ENCODE results near the gene NCOA6. TPM values are rescaled to one million over a fixed set of nuclear protein-coding genes. Genes with fewer than 3 reads are reported as not detected.

Gene NCOA6
- total RNA-seq, 1 donor from 2014 or later, result 14.0 TPM

DNA sequence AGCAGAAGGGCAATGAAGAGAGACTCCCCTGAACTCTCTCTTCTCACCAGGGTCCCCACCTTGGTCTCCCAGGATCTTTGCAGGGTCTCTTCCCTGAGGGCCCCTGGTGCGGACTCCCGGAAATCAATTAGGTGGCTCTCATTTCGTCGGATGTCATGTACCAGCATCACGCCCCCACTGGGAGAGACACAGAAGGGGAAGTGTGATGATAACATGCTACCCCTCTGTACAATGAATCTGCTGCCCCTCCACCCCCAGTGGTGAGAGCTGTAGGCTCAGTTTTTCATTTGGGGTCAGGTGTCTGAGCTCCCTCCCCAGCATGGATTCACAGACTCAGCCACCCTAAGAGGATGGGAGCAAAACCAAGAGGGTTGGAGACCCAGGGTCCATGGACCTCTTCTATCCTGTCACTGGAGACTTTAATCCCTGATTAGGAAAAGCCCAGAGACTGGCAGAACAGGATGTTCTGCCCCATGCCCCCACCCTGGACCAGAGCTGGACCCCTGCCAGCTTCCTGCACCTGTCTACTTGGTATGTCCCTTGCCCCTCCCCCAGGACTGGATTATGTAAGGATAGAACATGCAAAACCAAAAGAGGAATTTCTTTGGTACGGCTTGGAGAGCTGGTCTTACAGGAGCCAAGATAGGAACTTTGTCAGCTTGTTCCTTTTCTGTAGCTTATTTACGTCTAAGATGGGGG is 36.1 kb upstream of the NCOA6 start:
- H3K36me3 ChIP-seq, result peaks cover 40% of the 10 kb centered on the region
- intact Hi-C loops (cut with micrococcal nuclease), result no loop called here
- TF ChIP-seq, protein P1, sequence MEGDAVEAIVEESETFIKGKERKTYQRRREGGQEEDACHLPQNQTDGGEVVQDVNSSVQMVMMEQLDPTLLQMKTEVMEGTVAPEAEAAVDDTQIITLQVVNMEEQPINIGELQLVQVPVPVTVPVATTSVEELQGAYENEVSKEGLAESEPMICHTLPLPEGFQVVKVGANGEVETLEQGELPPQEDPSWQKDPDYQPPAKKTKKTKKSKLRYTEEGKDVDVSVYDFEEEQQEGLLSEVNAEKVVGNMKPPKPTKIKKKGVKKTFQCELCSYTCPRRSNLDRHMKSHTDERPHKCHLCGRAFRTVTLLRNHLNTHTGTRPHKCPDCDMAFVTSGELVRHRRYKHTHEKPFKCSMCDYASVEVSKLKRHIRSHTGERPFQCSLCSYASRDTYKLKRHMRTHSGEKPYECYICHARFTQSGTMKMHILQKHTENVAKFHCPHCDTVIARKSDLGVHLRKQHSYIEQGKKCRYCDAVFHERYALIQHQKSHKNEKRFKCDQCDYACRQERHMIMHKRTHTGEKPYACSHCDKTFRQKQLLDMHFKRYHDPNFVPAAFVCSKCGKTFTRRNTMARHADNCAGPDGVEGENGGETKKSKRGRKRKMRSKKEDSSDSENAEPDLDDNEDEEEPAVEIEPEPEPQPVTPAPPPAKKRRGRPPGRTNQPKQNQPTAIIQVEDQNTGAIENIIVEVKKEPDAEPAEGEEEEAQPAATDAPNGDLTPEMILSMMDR (IDR thresholded peaks at IDR 0.05; ENCODE audit: borderline replicate concordance), result no peak
- DNase-seq, result no peak
- H3K27me3 ChIP-seq (ENCODE audit: low read depth), result no peaks in the 10 kb centered on the region
- H3K4me1 ChIP-seq, result peaks cover 18% of the 10 kb centered on the region
- no peak overlapping the region for H3K27ac ChIP-seq (replicated peaks)
- no peak overlapping the region for H3K4me3 ChIP-seq
- no peaks in the 10 kb centered on the region for H3K9me3 ChIP-seq (replicated peaks)

DNA sequence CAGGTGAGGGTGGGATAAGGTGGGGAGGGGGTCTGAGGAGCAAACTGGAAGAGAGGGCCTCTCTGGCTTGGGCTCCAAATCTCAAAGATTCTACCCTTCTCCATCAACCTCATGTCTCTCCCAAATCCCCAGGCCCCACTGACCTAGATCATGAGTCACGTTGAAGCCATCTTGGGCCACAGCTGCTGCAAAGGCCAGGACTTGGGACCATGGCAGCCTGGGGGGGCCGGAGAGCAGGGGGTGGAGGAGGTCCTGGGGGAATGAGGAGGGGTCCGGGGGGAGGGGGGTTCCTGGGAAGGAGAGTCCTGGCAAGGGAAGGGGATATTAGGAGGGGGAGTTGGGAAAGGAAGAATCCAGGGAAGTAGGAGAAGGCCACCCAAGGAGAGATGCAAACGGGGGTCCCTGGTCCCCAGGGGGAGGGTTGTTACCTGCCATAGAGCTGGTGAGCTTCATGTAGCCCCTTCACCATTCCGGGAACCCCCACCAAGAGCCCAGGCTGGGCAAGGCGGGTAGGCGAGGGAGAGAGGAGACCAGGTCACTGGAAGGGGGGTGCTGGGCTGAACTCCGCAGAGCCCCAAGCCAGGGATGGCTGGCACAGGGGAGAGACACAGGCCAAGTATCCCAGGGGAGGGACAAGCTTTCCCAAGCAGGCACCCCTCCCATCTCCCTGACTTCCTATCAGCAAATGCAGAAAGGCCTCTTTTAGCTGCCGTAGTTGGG is 34.5 kb upstream of the NCOA6 start:
- Histone ChIP-seq H3K27ac (replicated peaks) (no peak overlapping the region), H3K27me3 (ENCODE audit: low read depth) (no peaks in the 10 kb centered on the region), H3K36me3 (peaks cover 53% of the 10 kb centered on the region), H3K9me3 (replicated peaks) (no peaks in the 10 kb centered on the region), H3K4me1 (peaks cover 15% of the 10 kb centered on the region), H3K4me3 (no peak overlapping the region)
- intact Hi-C loops (cut with micrococcal nuclease), result no loop called here
- TF ChIP-seq, protein P1 (IDR thresholded peaks at IDR 0.05; ENCODE audit: borderline replicate concordance), result no peak
- DNase-seq, result no peak

DNA sequence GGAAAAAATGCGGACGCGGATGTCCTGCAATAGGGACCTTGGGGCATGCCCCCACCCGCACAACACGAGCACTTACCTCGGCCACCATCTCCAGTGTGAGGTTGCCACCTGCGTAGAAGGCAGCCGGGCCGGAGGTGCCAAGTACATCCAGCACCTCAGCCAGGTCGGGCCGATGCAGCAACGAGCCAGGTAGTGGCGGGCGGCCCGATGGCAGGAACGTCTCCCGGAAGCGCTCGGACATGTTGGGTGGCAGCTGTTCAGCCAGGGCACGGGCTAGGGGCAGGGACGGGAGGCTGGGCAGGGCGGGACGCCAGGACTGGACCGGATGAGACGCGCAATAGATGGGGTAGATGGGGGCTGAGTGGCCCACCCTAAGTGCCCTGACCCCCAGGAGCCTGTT is 33.9 kb upstream of the NCOA6 start:
- Histone ChIP-seq H3K27ac (replicated peaks) (no peak overlapping the region), H3K9me3 (replicated peaks) (no peaks in the 10 kb centered on the region), H3K4me1 (peaks cover 11% of the 10 kb centered on the region), H3K4me3 (no peak overlapping the region), H3K27me3 (ENCODE audit: low read depth) (no peaks in the 10 kb centered on the region), H3K36me3 (peaks cover 59% of the 10 kb centered on the region)
- TF ChIP-seq, protein P1 (IDR thresholded peaks at IDR 0.05; ENCODE audit: borderline replicate concordance), result no peak
- DNase-seq, result no peak
- intact Hi-C loops (cut with micrococcal nuclease), result no loop called here

DNA sequence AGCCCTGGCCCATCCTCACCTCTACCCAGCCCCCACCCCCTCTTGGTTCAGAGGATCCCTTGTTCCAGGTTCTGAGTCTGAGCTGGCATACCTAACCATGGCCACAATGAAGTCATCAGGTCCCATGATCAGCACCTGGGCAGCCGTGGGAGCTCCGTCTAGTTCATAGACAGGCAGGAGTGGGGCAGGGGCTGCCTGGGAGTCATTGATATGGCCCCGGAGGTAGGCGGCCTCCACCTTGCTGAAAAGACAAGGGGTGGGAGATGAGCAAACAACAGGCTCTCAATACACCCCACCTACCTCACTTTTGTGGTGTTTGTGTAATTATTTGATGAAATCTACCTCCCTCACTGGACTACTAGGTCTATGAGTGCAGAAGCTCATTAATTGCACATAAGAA is 26.8 kb upstream of the NCOA6 start:
- H3K9me3 ChIP-seq (replicated peaks), result no peaks in the 10 kb centered on the region
- intact Hi-C loops (cut with micrococcal nuclease), result no loop called here
- H3K27me3 ChIP-seq (ENCODE audit: low read depth), result no peaks in the 10 kb centered on the region
- H3K36me3 ChIP-seq, result peaks cover 85% of the 10 kb centered on the region
- peaks cover 3% of the 10 kb centered on the region for H3K4me1 ChIP-seq
- TF ChIP-seq, protein P1 (IDR thresholded peaks at IDR 0.05; ENCODE audit: borderline replicate concordance), result no peak
- DNase-seq, result no peak
- H3K4me3 ChIP-seq, result no peak overlapping the region
- no peak overlapping the region for H3K27ac ChIP-seq (replicated peaks)

DNA sequence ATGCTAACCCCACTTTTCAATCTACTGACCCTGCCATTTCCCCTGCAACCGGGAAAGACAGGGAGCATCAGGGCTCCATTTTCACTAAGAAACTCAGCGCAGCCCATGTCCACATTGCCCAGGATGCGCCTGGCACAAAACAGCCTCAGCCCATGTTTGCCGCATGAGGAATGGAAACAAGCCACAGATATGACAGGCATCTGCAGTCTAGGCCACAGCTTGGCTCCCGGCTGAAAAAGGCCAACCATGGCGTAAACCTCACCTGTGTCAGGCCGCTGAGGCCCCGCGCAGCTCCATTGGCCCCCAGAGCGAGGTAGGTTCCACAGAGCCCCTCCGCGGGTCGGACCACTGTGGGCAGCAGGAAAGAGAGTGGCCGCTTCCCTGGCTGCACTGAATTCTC is 25.5 kb upstream of the NCOA6 start:
- Histone ChIP-seq H3K27me3 (ENCODE audit: low read depth) (no peaks in the 10 kb centered on the region), H3K27ac (replicated peaks) (no peak overlapping the region), H3K4me3 (no peak overlapping the region), H3K4me1 (peaks cover 3% of the 10 kb centered on the region), H3K9me3 (replicated peaks) (no peaks in the 10 kb centered on the region), H3K36me3 (peaks cover 72% of the 10 kb centered on the region)
- intact Hi-C loops (cut with micrococcal nuclease), result no loop called here
- DNase-seq, result no peak
- TF ChIP-seq, protein P1 (IDR thresholded peaks at IDR 0.05; ENCODE audit: borderline replicate concordance), result no peak

All from left ventricle myocardium inferior (tissue), 1 donor.